Mammary epithelial cell (primary cell): ENCODE results near the gene SMCHD1.

ENCODE experiments used
- EZH2 ChIP-seq: IDR thresholded peaks from 2 replicates; pipeline ENCODE4 v1.6.1; 2012; ENCODE audit warnings: low read length, inconsistent platforms, borderline replicate concordance
- TF ChIP-seq, protein P1 (sequence below), 2 donors: IDR thresholded peaks in 1 of 2; conservative IDR thresholded peaks in 1 of 2; 2 replicates each; pipeline ENCODE4 v1.5.1; 2011 to 2012; ENCODE audit warnings: inconsistent platforms in 2 of 2, low read length in 2 of 2, mild to moderate bottlenecking in 2 of 2, control low read depth in 1 of 2, low read depth in 1 of 2; ENCODE audit not compliant: insufficient read depth in 1 of 2; ENCODE audit errors: extremely low read depth in 1 of 2

- TF ChIP-seq, protein P1, sequence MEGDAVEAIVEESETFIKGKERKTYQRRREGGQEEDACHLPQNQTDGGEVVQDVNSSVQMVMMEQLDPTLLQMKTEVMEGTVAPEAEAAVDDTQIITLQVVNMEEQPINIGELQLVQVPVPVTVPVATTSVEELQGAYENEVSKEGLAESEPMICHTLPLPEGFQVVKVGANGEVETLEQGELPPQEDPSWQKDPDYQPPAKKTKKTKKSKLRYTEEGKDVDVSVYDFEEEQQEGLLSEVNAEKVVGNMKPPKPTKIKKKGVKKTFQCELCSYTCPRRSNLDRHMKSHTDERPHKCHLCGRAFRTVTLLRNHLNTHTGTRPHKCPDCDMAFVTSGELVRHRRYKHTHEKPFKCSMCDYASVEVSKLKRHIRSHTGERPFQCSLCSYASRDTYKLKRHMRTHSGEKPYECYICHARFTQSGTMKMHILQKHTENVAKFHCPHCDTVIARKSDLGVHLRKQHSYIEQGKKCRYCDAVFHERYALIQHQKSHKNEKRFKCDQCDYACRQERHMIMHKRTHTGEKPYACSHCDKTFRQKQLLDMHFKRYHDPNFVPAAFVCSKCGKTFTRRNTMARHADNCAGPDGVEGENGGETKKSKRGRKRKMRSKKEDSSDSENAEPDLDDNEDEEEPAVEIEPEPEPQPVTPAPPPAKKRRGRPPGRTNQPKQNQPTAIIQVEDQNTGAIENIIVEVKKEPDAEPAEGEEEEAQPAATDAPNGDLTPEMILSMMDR (conservative IDR thresholded peaks at IDR 0.05 in 1 of 2, IDR thresholded peaks at IDR 0.05 in 1 of 2; ENCODE audit: extremely low read depth in 1 of 2, insufficient read depth in 1 of 2, low read depth in 1 of 2, low read length in 2 of 2): no peak
- no peak for TF ChIP-seq EZH2
Measured at GRCh38 chr18:2843146-2843545, 187.6 kb downstream of the SMCHD1 start.
